ENCODE data around the gene LRRC46.

- no peak for TF ChIP-seq POLR2A (conservative IDR thresholded peaks at IDR 0.05)
- no peak for TF ChIP-seq ETS2 (tag; IDR thresholded peaks at IDR 0.05; ENCODE audit: borderline replicate concordance, poor library complexity, severe bottlenecking)
- TF ChIP-seq CBX8 (IDR thresholded peaks at IDR 0.05; ENCODE audit: borderline replicate concordance, extremely low read depth, low read depth, low read length, poor library complexity, severe bottlenecking), result no peak
- no peak for TF ChIP-seq USF1 (CRISPR knock-in tag; IDR thresholded peaks at IDR 0.05)
- no peak for TF ChIP-seq ELF1 (tag; IDR thresholded peaks at IDR 0.05)
- TF ChIP-seq ZNF785 (CRISPR knock-in tag; IDR thresholded peaks at IDR 0.05), result no peak
- no peak for TF ChIP-seq EP300 (IDR thresholded peaks at IDR 0.05; ENCODE audit: low read length)
Measured at GRCh38 chr17:47806026-47806912, 25.2 kb upstream of the LRRC46 start.
